ENCODE data around the gene GGT5. TPM values are rescaled to one million over a fixed set of nuclear protein-coding genes. Genes with fewer than 3 reads are reported as not detected.

The GGT5 gene
- total and polyA plus RNA-seq, 2 of the 13 experiments (the other 11 are each of a cell fraction or from before 2014, with no cell fraction given) = 0.69 to 3.1 TPM

DNA sequence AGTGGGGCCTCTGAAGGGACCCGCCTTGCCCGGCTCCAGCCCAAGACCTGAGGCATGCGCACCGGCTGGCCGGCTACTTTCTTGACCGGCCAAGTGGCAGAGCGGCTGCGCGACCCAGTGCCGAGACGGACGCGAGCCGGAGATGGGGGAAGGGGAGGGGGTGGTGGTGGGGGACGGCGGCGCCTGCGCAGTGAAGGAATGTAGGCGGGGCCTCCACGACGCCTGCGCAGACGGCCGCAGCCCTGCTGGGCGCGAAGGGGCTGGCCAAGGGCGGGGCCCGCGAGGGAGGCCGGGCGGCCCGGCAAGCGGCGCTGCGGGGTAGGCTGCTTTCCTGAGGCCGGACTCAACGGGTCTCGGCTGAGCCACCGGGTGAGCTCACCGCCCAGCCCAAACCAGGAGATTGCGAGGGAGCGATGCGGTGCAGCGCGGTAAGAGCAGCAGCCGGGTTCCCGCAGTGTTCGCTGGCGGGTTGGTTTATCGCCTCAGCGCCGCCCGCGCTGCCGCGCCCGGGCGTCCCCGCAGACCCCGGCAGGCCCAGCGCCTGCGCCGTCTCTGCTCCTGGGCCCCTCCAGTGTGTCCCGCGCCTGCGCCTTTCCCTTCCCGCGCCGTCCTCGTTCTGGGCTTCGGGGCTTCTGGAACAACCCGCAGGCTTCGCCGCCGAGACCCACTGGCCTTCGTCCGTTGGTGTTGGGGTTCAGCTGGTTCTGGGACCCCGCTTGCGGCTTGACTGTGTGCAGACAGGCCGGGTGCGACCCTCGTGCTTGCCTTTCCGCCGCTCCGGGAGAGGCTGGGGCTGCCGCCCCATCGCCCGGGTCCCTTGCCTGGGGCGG is 25.9 kb upstream of the GGT5 start, which contains the start of gene SPECC1L (continued):
- no peak for TF ChIP-seq ATF1 (CRISPR knock-in tag; IDR thresholded peaks at IDR 0.05)
- TF ChIP-seq JDP2 (CRISPR knock-in tag; IDR thresholded peaks at IDR 0.05; ENCODE audit: borderline replicate concordance) = peak; percentile 16; the same call in 1 of the 2 replicates
- TF ChIP-seq PAXIP1 (CRISPR knock-in tag; conservative IDR thresholded peaks at IDR 0.05) = no peak; the same call in none of the 2 replicates
- no peak for TF ChIP-seq ZZZ3 (CRISPR knock-in tag; IDR thresholded peaks at IDR 0.05; ENCODE audit: borderline replicate concordance)
- peak; percentile 60; the same call in 1 of the 2 replicates for TF ChIP-seq SOX5 (CRISPR knock-in tag; IDR thresholded peaks at IDR 0.05; ENCODE audit: borderline replicate concordance)
- TF ChIP-seq GMEB2 (CRISPR knock-in tag; IDR thresholded peaks at IDR 0.05; ENCODE audit: low read depth) = no peak
- TF ChIP-seq TBX2 (CRISPR knock-in tag; IDR thresholded peaks at IDR 0.05; ENCODE audit: borderline replicate concordance) = peak; percentile 87
- TF ChIP-seq RFX5 (IDR thresholded peaks at IDR 0.05; ENCODE audit: low read depth, low read length) = 0 out of 2 replicates have a peak, but pooled peaks have one; percentile 8
- peak; percentile 86 for TF ChIP-seq ZNF879 (CRISPR knock-in tag; IDR thresholded peaks at IDR 0.05)
- TF ChIP-seq, protein P1, sequence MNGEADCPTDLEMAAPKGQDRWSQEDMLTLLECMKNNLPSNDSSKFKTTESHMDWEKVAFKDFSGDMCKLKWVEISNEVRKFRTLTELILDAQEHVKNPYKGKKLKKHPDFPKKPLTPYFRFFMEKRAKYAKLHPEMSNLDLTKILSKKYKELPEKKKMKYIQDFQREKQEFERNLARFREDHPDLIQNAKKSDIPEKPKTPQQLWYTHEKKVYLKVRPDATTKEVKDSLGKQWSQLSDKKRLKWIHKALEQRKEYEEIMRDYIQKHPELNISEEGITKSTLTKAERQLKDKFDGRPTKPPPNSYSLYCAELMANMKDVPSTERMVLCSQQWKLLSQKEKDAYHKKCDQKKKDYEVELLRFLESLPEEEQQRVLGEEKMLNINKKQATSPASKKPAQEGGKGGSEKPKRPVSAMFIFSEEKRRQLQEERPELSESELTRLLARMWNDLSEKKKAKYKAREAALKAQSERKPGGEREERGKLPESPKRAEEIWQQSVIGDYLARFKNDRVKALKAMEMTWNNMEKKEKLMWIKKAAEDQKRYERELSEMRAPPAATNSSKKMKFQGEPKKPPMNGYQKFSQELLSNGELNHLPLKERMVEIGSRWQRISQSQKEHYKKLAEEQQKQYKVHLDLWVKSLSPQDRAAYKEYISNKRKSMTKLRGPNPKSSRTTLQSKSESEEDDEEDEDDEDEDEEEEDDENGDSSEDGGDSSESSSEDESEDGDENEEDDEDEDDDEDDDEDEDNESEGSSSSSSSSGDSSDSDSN (CRISPR knock-in tag; IDR thresholded peaks at IDR 0.05) = peak; percentile 92
- TF ChIP-seq, protein P2, sequence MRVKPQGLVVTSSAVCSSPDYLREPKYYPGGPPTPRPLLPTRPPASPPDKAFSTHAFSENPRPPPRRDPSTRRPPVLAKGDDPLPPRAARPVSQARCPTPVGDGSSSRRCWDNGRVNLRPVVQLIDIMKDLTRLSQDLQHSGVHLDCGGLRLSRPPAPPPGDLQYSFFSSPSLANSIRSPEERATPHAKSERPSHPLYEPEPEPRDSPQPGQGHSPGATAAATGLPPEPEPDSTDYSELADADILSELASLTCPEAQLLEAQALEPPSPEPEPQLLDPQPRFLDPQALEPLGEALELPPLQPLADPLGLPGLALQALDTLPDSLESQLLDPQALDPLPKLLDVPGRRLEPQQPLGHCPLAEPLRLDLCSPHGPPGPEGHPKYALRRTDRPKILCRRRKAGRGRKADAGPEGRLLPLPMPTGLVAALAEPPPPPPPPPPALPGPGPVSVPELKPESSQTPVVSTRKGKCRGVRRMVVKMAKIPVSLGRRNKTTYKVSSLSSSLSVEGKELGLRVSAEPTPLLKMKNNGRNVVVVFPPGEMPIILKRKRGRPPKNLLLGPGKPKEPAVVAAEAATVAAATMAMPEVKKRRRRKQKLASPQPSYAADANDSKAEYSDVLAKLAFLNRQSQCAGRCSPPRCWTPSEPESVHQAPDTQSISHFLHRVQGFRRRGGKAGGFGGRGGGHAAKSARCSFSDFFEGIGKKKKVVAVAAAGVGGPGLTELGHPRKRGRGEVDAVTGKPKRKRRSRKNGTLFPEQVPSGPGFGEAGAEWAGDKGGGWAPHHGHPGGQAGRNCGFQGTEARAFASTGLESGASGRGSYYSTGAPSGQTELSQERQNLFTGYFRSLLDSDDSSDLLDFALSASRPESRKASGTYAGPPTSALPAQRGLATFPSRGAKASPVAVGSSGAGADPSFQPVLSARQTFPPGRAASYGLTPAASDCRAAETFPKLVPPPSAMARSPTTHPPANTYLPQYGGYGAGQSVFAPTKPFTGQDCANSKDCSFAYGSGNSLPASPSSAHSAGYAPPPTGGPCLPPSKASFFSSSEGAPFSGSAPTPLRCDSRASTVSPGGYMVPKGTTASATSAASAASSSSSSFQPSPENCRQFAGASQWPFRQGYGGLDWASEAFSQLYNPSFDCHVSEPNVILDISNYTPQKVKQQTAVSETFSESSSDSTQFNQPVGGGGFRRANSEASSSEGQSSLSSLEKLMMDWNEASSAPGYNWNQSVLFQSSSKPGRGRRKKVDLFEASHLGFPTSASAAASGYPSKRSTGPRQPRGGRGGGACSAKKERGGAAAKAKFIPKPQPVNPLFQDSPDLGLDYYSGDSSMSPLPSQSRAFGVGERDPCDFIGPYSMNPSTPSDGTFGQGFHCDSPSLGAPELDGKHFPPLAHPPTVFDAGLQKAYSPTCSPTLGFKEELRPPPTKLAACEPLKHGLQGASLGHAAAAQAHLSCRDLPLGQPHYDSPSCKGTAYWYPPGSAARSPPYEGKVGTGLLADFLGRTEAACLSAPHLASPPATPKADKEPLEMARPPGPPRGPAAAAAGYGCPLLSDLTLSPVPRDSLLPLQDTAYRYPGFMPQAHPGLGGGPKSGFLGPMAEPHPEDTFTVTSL (CRISPR knock-in tag; IDR thresholded peaks at IDR 0.05; ENCODE audit: borderline replicate concordance) = no peak
- peak; percentile 29 for TF ChIP-seq DNMT1 (CRISPR knock-in tag; IDR thresholded peaks at IDR 0.05)
- TF ChIP-seq SMAD3 (CRISPR knock-in tag; IDR thresholded peaks at IDR 0.05) = no peak; the same call in 1 of the 2 replicates
- TF ChIP-seq ZNF234 (CRISPR knock-in tag; conservative IDR thresholded peaks at IDR 0.05) = no peak

Measured in HepG2 (cell line).